Kidney (tissue), 14 donors: ENCODE results near the gene ACOX2. TPM values are rescaled to one million over a fixed set of nuclear protein-coding genes. Genes with fewer than 3 reads are reported as not detected.
A peak's percentile ranks its signal among the peaks of the same experiment; 100 is the strongest.

ENCODE experiments used
- DNase-seq, 5 donors: peaks; one replicate each; pipeline ENCODE4 v3.0.0-alpha.2; 2013 to 2020
- FAIRE-seq: peaks from 2 replicates; lab custom pipeline; 2012; peaks lifted over from hg19 to GRCh38; lab: Jason Lieb, UNC
- H3K27ac ChIP-seq, 2 donors: one replicate each; pipeline ENCODE4 v1.7.0; 2013; ENCODE audit warnings: low read depth in 2 of 2, low read length in 2 of 2, inconsistent platforms in 1 of 2
- H3K27me3 ChIP-seq: one replicate; pipeline ENCODE4 v1.7.1; 2013; ENCODE audit warnings: low read length, inconsistent platforms; ENCODE audit not compliant: control insufficient read depth, insufficient read depth
- H3K36me3 ChIP-seq, 3 donors: one replicate each; pipeline versions ENCODE4 v1.7.0 to v1.7.1; 2013; ENCODE audit warnings: low read length in 3 of 3, control low read depth in 1 of 3, inconsistent platforms in 1 of 3; ENCODE audit not compliant: insufficient read depth in 3 of 3, control insufficient read depth in 2 of 3
- H3K4me1 ChIP-seq, 3 donors: one replicate each; pipeline versions ENCODE4 v1.7.0 to v1.7.1; 2013; ENCODE audit warnings: low read length in 3 of 3, inconsistent platforms in 1 of 3, low read depth in 1 of 3; ENCODE audit not compliant: control insufficient read depth in 2 of 3, insufficient read depth in 2 of 3
- H3K4me3 ChIP-seq, 3 donors: one replicate each; pipeline versions ENCODE4 v1.7.0 to v1.8.1; 2013; ENCODE audit warnings: low read length in 3 of 3, control low read depth in 1 of 3, inconsistent platforms in 1 of 3
- H3K9ac ChIP-seq, 3 donors: one replicate each; pipeline versions ENCODE4 v1.7.0 to v1.7.1; 2013; ENCODE audit warnings: low read length in 3 of 3, control low read depth in 1 of 3, inconsistent platforms in 1 of 3
- H3K9me3 ChIP-seq, 3 donors: one replicate each; pipeline versions ENCODE4 v1.7.0 to v1.7.1; 2013; ENCODE audit warnings: low read length in 3 of 3, control low read depth in 1 of 3, inconsistent platforms in 1 of 3; ENCODE audit not compliant: control insufficient read depth in 2 of 3, insufficient read depth in 1 of 3
- CTCF ChIP-seq: IDR thresholded peaks from 3 replicates; pipeline ENCODE4 v1.5.1; 2012; ENCODE audit warnings: mild to moderate bottlenecking, moderate library complexity, borderline replicate concordance; ENCODE audit not compliant: insufficient read depth; ENCODE audit errors: extremely low read depth
- intact Hi-C: fragments of 100-400 bp; cut with DNase I; formaldehyde crosslinking; loops from one replicate; pipeline ENCODE4 v1.11.1; 2022
- polyA plus RNA-seq: library from polyadenylated mRNA; stranded (reverse); fragments of 350-450 nt; fragmentation: Illumina TruSeq; extraction: RNeasy Lipid Tissue Mini Kit (QIAGEN cat#74804); gene quantifications from one replicate; pipeline ENCODE4 v1.2.3, GENCODE V29; 2014; ENCODE audit warnings: low read depth, low replicate concordance; ENCODE audit not compliant: insufficient read depth
- total RNA-seq: library from RNA; stranded (reverse); fragmentation: NEBNext Ultra II Directional; extraction: Animal tissue kit (Norgen Biotek cat#: 25700); gene quantifications from one replicate; pipeline ENCODE4 v1.2.1, GENCODE V29; 2021
- donor health status: control.
- donor health status: control.
- donor health status: control.
- donor health status: control.
- donor health status: control.
- donor health status: DM: yes; HTN: yes; CAD: no.
- donor health status: Normal renal cell carcinoma (clear cell type).

The ACOX2 gene
- total and polyA plus RNA-seq, 2 donors from 2014 or later, result 18.6 to 85.5 TPM

- FAIRE-seq, result no peak
- Histone ChIP-seq H3K27me3 (no peaks in the 10 kb centered on the region), H3K9ac (no peak overlapping the region), H3K9me3 (no peaks in the 10 kb centered on the region), H3K4me1 (peaks cover 0 to 28% (median 0%) of the 10 kb centered on the region in 3 donors), H3K27ac (no peak overlapping the region), H3K4me3 (no peak overlapping the region), H3K36me3 (no peaks in the 10 kb centered on the region)
- no peak for TF ChIP-seq CTCF
- DNase-seq, result no peak
- intact Hi-C loops, result no loop called here
Observed at GRCh38 chr3:58572013-58572633, 35.1 kb upstream of the ACOX2 start.

GRCh38 chr3:58570851-58571250 lies 33.9 kb upstream of the ACOX2 start:
- intact Hi-C loops, result no loop called here
- Histone ChIP-seq H3K4me1 (peaks cover 0 to 21% (median 0%) of the 10 kb centered on the region in 3 donors), H3K9me3 (no peaks in the 10 kb centered on the region), H3K4me3 (no peak overlapping the region), H3K27ac (no peak overlapping the region), H3K9ac (no peak overlapping the region), H3K36me3 (no peaks in the 10 kb centered on the region), H3K27me3 (no peaks in the 10 kb centered on the region)
- TF ChIP-seq CTCF, result no peak
- no peak for FAIRE-seq
- no peak for DNase-seq

- H3K27me3 ChIP-seq, result no peaks in the 10 kb centered on the region
- DNase-seq (no peak), FAIRE-seq (no peak)
- H3K4me1 ChIP-seq, result peaks cover 0 to 11% (median 0%) of the 10 kb centered on the region in 3 donors
- no peaks in the 10 kb centered on the region for H3K9me3 ChIP-seq
- peak overlapping the region in 1 of 3 donors; percentile 22 for H3K9ac ChIP-seq
- TF ChIP-seq CTCF, result no peak
- H3K27ac ChIP-seq, result no peak overlapping the region
- no peaks in the 10 kb centered on the region for H3K36me3 ChIP-seq
- intact Hi-C loops, result loop anchor here (5.0 kb wide), 1 partner anchor 63 kb away; no protein-coding TSS in a partner anchor
- H3K4me3 ChIP-seq, result no peak overlapping the region
Observed at GRCh38 chr3:58569287-58570001, 32.5 kb upstream of the ACOX2 start.
